Measurements from ENCODE around the gene CFAP46.

DNA sequence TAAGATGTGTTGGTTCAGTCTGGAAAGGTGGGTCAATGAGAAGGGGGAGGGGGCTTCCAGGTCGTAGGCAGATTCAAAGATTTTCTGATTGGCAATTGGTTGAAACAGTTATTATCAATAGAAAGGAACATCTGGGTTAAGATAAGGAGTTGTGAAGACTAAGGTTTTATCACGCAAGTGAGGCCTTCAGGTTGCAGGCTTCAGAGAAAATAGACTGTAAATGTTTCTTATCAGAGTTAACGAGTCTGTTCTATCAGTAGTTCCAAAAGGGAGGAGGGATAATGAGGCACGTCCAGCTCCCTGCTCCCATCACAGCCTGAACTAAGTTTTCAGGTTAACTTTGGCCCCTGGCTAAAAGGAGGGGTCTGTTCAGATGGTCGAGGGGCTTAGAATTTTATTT lies 11.1 kb upstream of the CFAP46 start:
- TF ChIP-seq, protein P1, sequence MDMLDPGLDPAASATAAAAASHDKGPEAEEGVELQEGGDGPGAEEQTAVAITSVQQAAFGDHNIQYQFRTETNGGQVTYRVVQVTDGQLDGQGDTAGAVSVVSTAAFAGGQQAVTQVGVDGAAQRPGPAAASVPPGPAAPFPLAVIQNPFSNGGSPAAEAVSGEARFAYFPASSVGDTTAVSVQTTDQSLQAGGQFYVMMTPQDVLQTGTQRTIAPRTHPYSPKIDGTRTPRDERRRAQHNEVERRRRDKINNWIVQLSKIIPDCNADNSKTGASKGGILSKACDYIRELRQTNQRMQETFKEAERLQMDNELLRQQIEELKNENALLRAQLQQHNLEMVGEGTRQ (IDR thresholded peaks at IDR 0.05; ENCODE audit: borderline replicate concordance, low read depth, low read length): no peak
- no peak for TF ChIP-seq CBX3 (IDR thresholded peaks at IDR 0.05; ENCODE audit: borderline replicate concordance, low read depth)
- no peak for TF ChIP-seq LARP7 (IDR thresholded peaks at IDR 0.05)
- TF ChIP-seq, protein P2, sequence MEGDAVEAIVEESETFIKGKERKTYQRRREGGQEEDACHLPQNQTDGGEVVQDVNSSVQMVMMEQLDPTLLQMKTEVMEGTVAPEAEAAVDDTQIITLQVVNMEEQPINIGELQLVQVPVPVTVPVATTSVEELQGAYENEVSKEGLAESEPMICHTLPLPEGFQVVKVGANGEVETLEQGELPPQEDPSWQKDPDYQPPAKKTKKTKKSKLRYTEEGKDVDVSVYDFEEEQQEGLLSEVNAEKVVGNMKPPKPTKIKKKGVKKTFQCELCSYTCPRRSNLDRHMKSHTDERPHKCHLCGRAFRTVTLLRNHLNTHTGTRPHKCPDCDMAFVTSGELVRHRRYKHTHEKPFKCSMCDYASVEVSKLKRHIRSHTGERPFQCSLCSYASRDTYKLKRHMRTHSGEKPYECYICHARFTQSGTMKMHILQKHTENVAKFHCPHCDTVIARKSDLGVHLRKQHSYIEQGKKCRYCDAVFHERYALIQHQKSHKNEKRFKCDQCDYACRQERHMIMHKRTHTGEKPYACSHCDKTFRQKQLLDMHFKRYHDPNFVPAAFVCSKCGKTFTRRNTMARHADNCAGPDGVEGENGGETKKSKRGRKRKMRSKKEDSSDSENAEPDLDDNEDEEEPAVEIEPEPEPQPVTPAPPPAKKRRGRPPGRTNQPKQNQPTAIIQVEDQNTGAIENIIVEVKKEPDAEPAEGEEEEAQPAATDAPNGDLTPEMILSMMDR (IDR thresholded peaks at IDR 0.05 in 2 of 3, conservative IDR thresholded peaks at IDR 0.05 in 1 of 3; ENCODE audit: control insufficient read depth in 2 of 3, extremely low read depth in 1 of 3, insufficient read depth in 1 of 3, low read depth in 3 of 3, low read length in 3 of 3): no peak
- TF ChIP-seq POLR2AphosphoS5 (IDR thresholded peaks at IDR 0.05; ENCODE audit: low read length): no peak
- TF ChIP-seq RCOR1 (conservative IDR thresholded peaks at IDR 0.05; ENCODE audit: low read depth, low read length): no peak
- TF ChIP-seq MEF2A (IDR thresholded peaks at IDR 0.05; ENCODE audit: insufficient read depth, low read depth, low read length): no peak
- TF ChIP-seq BMI1 (IDR thresholded peaks at IDR 0.05; ENCODE audit: borderline replicate concordance): no peak
- TF ChIP-seq, protein P3, sequence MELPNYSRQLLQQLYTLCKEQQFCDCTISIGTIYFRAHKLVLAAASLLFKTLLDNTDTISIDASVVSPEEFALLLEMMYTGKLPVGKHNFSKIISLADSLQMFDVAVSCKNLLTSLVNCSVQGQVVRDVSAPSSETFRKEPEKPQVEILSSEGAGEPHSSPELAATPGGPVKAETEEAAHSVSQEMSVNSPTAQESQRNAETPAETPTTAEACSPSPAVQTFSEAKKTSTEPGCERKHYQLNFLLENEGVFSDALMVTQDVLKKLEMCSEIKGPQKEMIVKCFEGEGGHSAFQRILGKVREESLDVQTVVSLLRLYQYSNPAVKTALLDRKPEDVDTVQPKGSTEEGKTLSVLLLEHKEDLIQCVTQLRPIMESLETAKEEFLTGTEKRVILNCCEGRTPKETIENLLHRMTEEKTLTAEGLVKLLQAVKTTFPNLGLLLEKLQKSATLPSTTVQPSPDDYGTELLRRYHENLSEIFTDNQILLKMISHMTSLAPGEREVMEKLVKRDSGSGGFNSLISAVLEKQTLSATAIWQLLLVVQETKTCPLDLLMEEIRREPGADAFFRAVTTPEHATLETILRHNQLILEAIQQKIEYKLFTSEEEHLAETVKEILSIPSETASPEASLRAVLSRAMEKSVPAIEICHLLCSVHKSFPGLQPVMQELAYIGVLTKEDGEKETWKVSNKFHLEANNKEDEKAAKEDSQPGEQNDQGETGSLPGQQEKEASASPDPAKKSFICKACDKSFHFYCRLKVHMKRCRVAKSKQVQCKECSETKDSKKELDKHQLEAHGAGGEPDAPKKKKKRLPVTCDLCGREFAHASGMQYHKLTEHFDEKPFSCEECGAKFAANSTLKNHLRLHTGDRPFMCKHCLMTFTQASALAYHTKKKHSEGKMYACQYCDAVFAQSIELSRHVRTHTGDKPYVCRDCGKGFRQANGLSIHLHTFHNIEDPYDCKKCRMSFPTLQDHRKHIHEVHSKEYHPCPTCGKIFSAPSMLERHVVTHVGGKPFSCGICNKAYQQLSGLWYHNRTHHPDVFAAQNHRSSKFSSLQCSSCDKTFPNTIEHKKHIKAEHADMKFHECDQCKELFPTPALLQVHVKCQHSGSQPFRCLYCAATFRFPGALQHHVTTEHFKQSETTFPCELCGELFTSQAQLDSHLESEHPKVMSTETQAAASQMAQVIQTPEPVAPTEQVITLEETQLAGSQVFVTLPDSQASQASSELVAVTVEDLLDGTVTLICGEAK (IDR thresholded peaks at IDR 0.05; ENCODE audit: borderline replicate concordance): no peak
- TF ChIP-seq ASH2L (IDR thresholded peaks at IDR 0.05; ENCODE audit: borderline replicate concordance, low read depth): no peak
